GM23338 (cell line): ENCODE results near the gene KATNAL2. TPM values are rescaled to one million over a fixed set of nuclear protein-coding genes. Genes with fewer than 3 reads are reported as not detected.

ENCODE experiments used
- ATAC-seq: fragments of 200-7000 bp; cut with Tn5 transposase; 3 replicates; pipeline ENCODE4 v1.9.1; 2020
- DNase-seq: peaks from one replicate; pipeline ENCODE4 v3.0.0-alpha.2; 2015; ENCODE audit warnings: low spot score
- H2AFZ ChIP-seq: fragments of 200-600 bp; sonication (generic); 2 replicates; pipeline ENCODE4 v1.8.0; 2016; ENCODE audit warnings: antibody characterized with exemption, mild to moderate bottlenecking, moderate library complexity
- H3F3A ChIP-seq: fragments of 200-600 bp; sonication (generic); replicated peaks from 2 replicates; pipeline ENCODE4 v1.8.0; 2017; ENCODE audit warnings: antibody characterized with exemption, mixed run types, low read depth
- H3K27ac ChIP-seq: fragments of 200-600 bp; sonication (generic); 2 replicates; pipeline ENCODE4 v1.6.1; 2016; ENCODE audit warnings: low read depth
- H3K27me3 ChIP-seq: fragments of 200-600 bp; sonication (generic); 2 replicates; pipeline ENCODE4 v1.8.0; 2016; ENCODE audit warnings: mild to moderate bottlenecking, mixed run types, moderate library complexity; ENCODE audit not compliant: insufficient read depth
- H3K36me3 ChIP-seq: fragments of 200-600 bp; sonication (generic); 2 replicates; pipeline ENCODE4 v1.8.0; 2016; ENCODE audit warnings: mild to moderate bottlenecking; ENCODE audit not compliant: insufficient read depth
- H3K4me1 ChIP-seq: fragments of 200-600 bp; sonication (generic); 2 replicates; pipeline ENCODE4 v1.8.0; 2016; ENCODE audit warnings: mild to moderate bottlenecking, moderate library complexity; ENCODE audit not compliant: insufficient read depth
- H3K4me2 ChIP-seq: fragments of 200-600 bp; sonication (generic); 2 replicates; pipeline ENCODE4 v1.7.1; 2017; ENCODE audit warnings: mixed run types
- H3K4me3 ChIP-seq: fragments of 200-600 bp; sonication (generic); 2 replicates; pipeline ENCODE4 v1.6.1; 2016; ENCODE audit warnings: mixed run types
- H3K79me2 ChIP-seq: fragments of 200-600 bp; sonication (generic); replicated peaks from 2 replicates; pipeline ENCODE4 v1.8.0; 2017; ENCODE audit warnings: mild to moderate bottlenecking; ENCODE audit not compliant: insufficient read depth
- H3K9me2 ChIP-seq: fragments of 200-600 bp; sonication (generic); 2 replicates; pipeline ENCODE4 v1.8.0; 2017; ENCODE audit not compliant: insufficient read depth
- H4K20me1 ChIP-seq: fragments of 200-600 bp; sonication (generic); replicated peaks from 2 replicates; pipeline ENCODE4 v1.8.0; 2017; ENCODE audit warnings: mild to moderate bottlenecking; ENCODE audit not compliant: insufficient read depth
- H3K27ac Mint-ChIP-seq: 2 replicates; pipeline ENCODE4 v1.8.0; 2020; ENCODE audit warnings: inconsistent platforms, mild to moderate bottlenecking, moderate library complexity, mixed read lengths
- H3K27me3 Mint-ChIP-seq: 3 replicates; pipeline ENCODE4 v1.8.0; 2022; ENCODE audit warnings: low read depth, mild to moderate bottlenecking, moderate library complexity, mixed read lengths, inconsistent platforms; ENCODE audit not compliant: insufficient read depth, poor library complexity
- H3K36me3 Mint-ChIP-seq: 3 replicates; pipeline ENCODE4 v1.8.0; 2021; ENCODE audit warnings: low read depth, mild to moderate bottlenecking, inconsistent platforms, moderate library complexity, mixed read lengths
- H3K4me1 Mint-ChIP-seq: 3 replicates; pipeline ENCODE4 v1.8.0; 2020; ENCODE audit warnings: mild to moderate bottlenecking, inconsistent platforms, mixed read lengths
- H3K4me3 Mint-ChIP-seq: 3 replicates; pipeline ENCODE4 v1.8.0; 2021; ENCODE audit warnings: moderate library complexity, mild to moderate bottlenecking, inconsistent platforms, mixed read lengths
- H3K9me3 Mint-ChIP-seq: 3 replicates; pipeline ENCODE4 v1.8.0; 2020; ENCODE audit warnings: moderate library complexity, mild to moderate bottlenecking, inconsistent platforms, mixed read lengths
- CREB1 ChIP-seq: fragments of 250-450 bp; sonication (Bioruptor Pico); IDR thresholded peaks from 2 replicates; pipeline ENCODE4 v1.5.0; 2020; ENCODE audit warnings: low read depth, mild to moderate bottlenecking, moderate library complexity
- CTCF ChIP-seq, 2 experiments: fragments of 200-600 bp in 1 of 2; sonication (generic) in 1 of 2; conservative IDR thresholded peaks; 2 replicates each; pipeline versions ENCODE4 v1.5.1 to v1.6.1; 2016 to 2017; ENCODE audit warnings: antibody characterized with exemption in 2 of 2, low read depth in 2 of 2, mild to moderate bottlenecking in 2 of 2, moderate library complexity in 1 of 2
- ETS1 ChIP-seq: IDR thresholded peaks from 2 replicates; pipeline ENCODE4 v1.6.1; 2016; ENCODE audit warnings: antibody characterized with exemption
- EZH2 ChIP-seq: fragments of 200-600 bp; sonication (generic); IDR thresholded peaks from one replicate; pipeline ENCODE4 v1.8.0; 2017; ENCODE audit warnings: antibody characterized with exemption, mild to moderate bottlenecking, low read depth; ENCODE audit not compliant: unreplicated experiment
- EZH2phosphoT487 ChIP-seq: fragments of 200-600 bp; sonication (generic); IDR thresholded peaks from one replicate; pipeline ENCODE4 v1.8.1; 2018; ENCODE audit warnings: antibody characterized with exemption; ENCODE audit not compliant: unreplicated experiment
- JUNB ChIP-seq: IDR thresholded peaks from one replicate; pipeline ENCODE4 v1.6.1; 2016; ENCODE audit warnings: antibody characterized with exemption; ENCODE audit not compliant: unreplicated experiment
- NANOG ChIP-seq: IDR thresholded peaks from 2 replicates; pipeline ENCODE4 v1.6.1; 2016; ENCODE audit warnings: antibody characterized with exemption, borderline replicate concordance
- POLR2AphosphoS5 ChIP-seq: IDR thresholded peaks from 2 replicates; pipeline ENCODE4 v1.6.1; 2016; ENCODE audit warnings: antibody characterized with exemption, low read depth
- REST ChIP-seq: IDR thresholded peaks from one replicate; pipeline ENCODE4 v1.6.1; 2018; ENCODE audit warnings: antibody characterized with exemption; ENCODE audit not compliant: unreplicated experiment
- STAT1 ChIP-seq: IDR thresholded peaks from one replicate; pipeline ENCODE4 v1.6.1; 2016; ENCODE audit warnings: antibody characterized with exemption; ENCODE audit not compliant: unreplicated experiment
- ZNF114 ChIP-seq: fragments of 250-450 bp; sonication (Bioruptor Pico); IDR thresholded peaks from 2 replicates; pipeline ENCODE4 v1.5.0; 2020; ENCODE audit warnings: mild to moderate bottlenecking, moderate library complexity
- ZNF331 ChIP-seq: fragments of 250-450 bp; sonication (Bioruptor Pico); IDR thresholded peaks from 2 replicates; pipeline ENCODE4 v1.5.0; 2020; ENCODE audit warnings: low read depth, mild to moderate bottlenecking, moderate library complexity
- ZNF462 ChIP-seq: fragments of 250-450 bp; sonication (Bioruptor Pico); IDR thresholded peaks from 2 replicates; pipeline ENCODE4 v1.5.0; 2020; ENCODE audit warnings: mild to moderate bottlenecking, moderate library complexity
- polyA plus RNA-seq: library from polyadenylated mRNA; unstranded; fragments of >200 nt; fragmentation: Nextera tagmentation; extraction: Ambion mirVana; gene quantifications from 2 replicates; pipeline ENCODE4 v1.2.1, GENCODE V29; 2016
- total RNA-seq: library from RNA; depleted of rRNA; stranded (reverse); fragments of >200 nt; shearing (Covaris generic); gene quantifications from 2 replicates; pipeline ENCODE4 v1.2.3, GENCODE V29; 2014

The KATNAL2 gene
- total and polyA plus RNA-seq, 2 experiments from 2014 or later: 11.8 TPM

- no peak overlapping the region for H3K4me2 ChIP-seq
- Mint-ChIP-seq H3K27ac (no peak overlapping the region), H3K27me3 (peaks cover 2% of the 10 kb centered on the region), H3K36me3 (peaks cover 80% of the 10 kb centered on the region), H3K4me1 (0 out of 3 replicates have a peak, but pooled peaks cover 4% of the 10 kb centered on the region), H3K4me3 (no peak overlapping the region), H3K9me3 (peaks cover 52% of the 10 kb centered on the region)
- peaks cover 11% of the 10 kb centered on the region; the same call in 1 of the 2 replicates for H4K20me1 ChIP-seq
- no peaks in the 10 kb centered on the region for H3K27me3 ChIP-seq
- ATAC-seq (no peak), DNase-seq (no peak)
- no peak overlapping the region for H3K4me3 ChIP-seq
- peaks cover 22% of the 10 kb centered on the region for H3K36me3 ChIP-seq
- no peak overlapping the region for H3K27ac ChIP-seq
- peaks cover 100% of the 10 kb centered on the region for H3K79me2 ChIP-seq
- H2AFZ ChIP-seq: no peak overlapping the region
- H3K9me2 ChIP-seq: no peaks in the 10 kb centered on the region
- H3F3A ChIP-seq: no peaks in the 10 kb centered on the region
- no peaks in the 10 kb centered on the region for H3K4me1 ChIP-seq
- TF ChIP-seq STAT1: no peak
- TF ChIP-seq REST: no peak
- no peak for TF ChIP-seq EZH2phosphoT487
- no peak for TF ChIP-seq ETS1
- no peak for TF ChIP-seq POLR2AphosphoS5
- no peak for TF ChIP-seq ZNF462 (CRISPR knock-in tag)
- no peak for TF ChIP-seq JUNB
- TF ChIP-seq CREB1 (CRISPR knock-in tag): no peak
- TF ChIP-seq ZNF114 (CRISPR knock-in tag): no peak
- TF ChIP-seq NANOG: no peak
- TF ChIP-seq ZNF331 (CRISPR knock-in tag): no peak
- no peak for TF ChIP-seq EZH2
- no peak for TF ChIP-seq CTCF (conservative IDR thresholded peaks at IDR 0.05; ENCODE audit: low read depth in 2 of 2)
Observed at GRCh38 chr18:46888965-46889364, 28.4 kb upstream of the KATNAL2 start.
